ENCODE data around the gene CBLB. TPM values are rescaled to one million over a fixed set of nuclear protein-coding genes. Genes with fewer than 3 reads are reported as not detected.

CBLB gene
- 18.5 and 24.7 TPM in 2 replicates for polyA plus RNA-seq (2011; rRNA removed)
- polyA minus RNA-seq (2011; rRNA and poly(A)+ RNA removed): 27.9 and 39.1 TPM in 2 replicates

- Histone ChIP-seq H3K9me3 (ENCODE audit: control insufficient read depth, insufficient read depth, low read length) (no peaks in the 10 kb centered on the region; the same call in 1 of the 2 replicates), H3K27me3 (ENCODE audit: control insufficient read depth, insufficient read depth, low read length) (no peaks in the 10 kb centered on the region), H3K27ac (ENCODE audit: low read depth, low read length) (peak within 1 kb of the TSS; percentile 88), H3K4me3 (ENCODE audit: low read depth, low read length) (peak within 1 kb of the TSS; percentile 84)
- ChIA-PET POLR2A (interaction anchor here (0.5 to 2.0 kb wide), 5 partner anchors 34 to 858 kb away, joined by 3 to 9 read pairs (median 6); no protein-coding TSS in a partner anchor), CTCF (interaction anchor here (0.6 to 1.6 kb wide), 2 partner anchors 180 to 623 kb away, joined by 3 to 4 read pairs; no protein-coding TSS in a partner anchor)
- no peak for TF ChIP-seq CTCF (IDR thresholded peaks at IDR 0.05; ENCODE audit: low read depth, low read length)
- DNase-seq (ENCODE audit: low read depth, low spot score): peak; percentile 89
These were observed at the start of gene CBLB for GRCh38 chr3:105868742-105869530. Gene CBLB, minus strand, starts transcription at chr3:105869012. Its CDS starts 1,435 bp downstream, at chr3:105867577.

- Histone ChIP-seq H3K27me3 (ENCODE audit: control insufficient read depth, insufficient read depth, low read length) (no peaks in the 10 kb centered on the region), H3K4me3 (ENCODE audit: low read depth, low read length) (no peak overlapping the region), H3K27ac (ENCODE audit: low read depth, low read length) (no peak overlapping the region), H3K9me3 (ENCODE audit: control insufficient read depth, insufficient read depth, low read length) (no peaks in the 10 kb centered on the region)
- TF ChIP-seq CTCF (IDR thresholded peaks at IDR 0.05; ENCODE audit: low read depth, low read length): no peak
- ChIA-PET POLR2A (no interaction called here), CTCF (no interaction called here)
- DNase-seq (ENCODE audit: low read depth, low spot score): no peak
These were observed 48.0 kb upstream of the CBLB start for GRCh38 chr3:105916767-105917166.

- no peak for DNase-seq (ENCODE audit: low read depth, low spot score)
- Histone ChIP-seq H3K27me3 (ENCODE audit: control insufficient read depth, insufficient read depth, low read length) (no peaks in the 10 kb centered on the region), H3K27ac (ENCODE audit: low read depth, low read length) (no peak overlapping the region), H3K4me3 (ENCODE audit: low read depth, low read length) (no peak overlapping the region), H3K9me3 (ENCODE audit: control insufficient read depth, insufficient read depth, low read length) (no peaks in the 10 kb centered on the region)
- ChIA-PET POLR2A (no interaction called here), CTCF (no interaction called here)
- TF ChIP-seq CTCF (IDR thresholded peaks at IDR 0.05; ENCODE audit: low read depth, low read length): no peak
These were observed 46.7 kb upstream of the CBLB start for GRCh38 chr3:105915524-105915923.

GRCh38 chr3:105913616-105914015 lies 44.8 kb upstream of the CBLB start:
- POLR2A ChIA-PET: no interaction called here
- Histone ChIP-seq H3K9me3 (ENCODE audit: control insufficient read depth, insufficient read depth, low read length) (no peaks in the 10 kb centered on the region), H3K4me3 (ENCODE audit: low read depth, low read length) (no peak overlapping the region), H3K27ac (ENCODE audit: low read depth, low read length) (no peak overlapping the region), H3K27me3 (ENCODE audit: control insufficient read depth, insufficient read depth, low read length) (no peaks in the 10 kb centered on the region)
- no peak for DNase-seq (ENCODE audit: low read depth, low spot score)
- TF ChIP-seq CTCF (IDR thresholded peaks at IDR 0.05; ENCODE audit: low read depth, low read length): no peak
- CTCF ChIA-PET: no interaction called here

GRCh38 chr3:105912891-105913290 lies 44.1 kb upstream of the CBLB start:
- no peak for TF ChIP-seq CTCF (IDR thresholded peaks at IDR 0.05; ENCODE audit: low read depth, low read length)
- H3K27me3 ChIP-seq (ENCODE audit: control insufficient read depth, insufficient read depth, low read length): no peaks in the 10 kb centered on the region
- H3K27ac ChIP-seq (ENCODE audit: low read depth, low read length): no peak overlapping the region
- DNase-seq (ENCODE audit: low read depth, low spot score): no peak
- ChIA-PET CTCF (no interaction called here), POLR2A (no interaction called here)
- H3K4me3 ChIP-seq (ENCODE audit: low read depth, low read length): no peak overlapping the region
- no peaks in the 10 kb centered on the region for H3K9me3 ChIP-seq (ENCODE audit: control insufficient read depth, insufficient read depth, low read length)

Data from AG04450 (cell line).